SK-N-SH treated with all-trans-retinoic acid at 6 μM for 48 hours (cell line): ENCODE measurements around the gene SMC6.

ENCODE experiments used
- ATAC-seq: fragments of 200-7000 bp; cut with Tn5 transposase; 3 replicates; pipeline ENCODE4 v1.9.1; 2020; ENCODE audit warnings: mild to moderate bottlenecking, moderate library complexity
- ARNTL ChIP-seq: fragments of 450-650 bp; formaldehyde crosslinking; IDR thresholded peaks from 2 replicates; pipeline ENCODE4 v1.5.0; 2020; ENCODE audit warnings: low read depth, mild to moderate bottlenecking, moderate library complexity, borderline replicate concordance
- BACH2 ChIP-seq: fragments of 250-450 bp; sonication (Bioruptor Pico); IDR thresholded peaks from 2 replicates; pipeline ENCODE4 v1.9.0; 2021; ENCODE audit warnings: mild to moderate bottlenecking, borderline replicate concordance
- CREB5 ChIP-seq: fragments of 250-450 bp; sonication (Bioruptor Pico); IDR thresholded peaks from 2 replicates; pipeline ENCODE4 v1.5.1; 2020; ENCODE audit warnings: low read depth, mild to moderate bottlenecking, moderate library complexity
- CSDC2 ChIP-seq: fragments of 250-450 bp; sonication (Bioruptor Pico); IDR thresholded peaks from 2 replicates; pipeline ENCODE4 v1.5.0; 2020; ENCODE audit warnings: mild to moderate bottlenecking, moderate library complexity
- ESRRG ChIP-seq: fragments of 250-450 bp; sonication (Bioruptor Pico); IDR thresholded peaks from 2 replicates; pipeline ENCODE4 v1.6.1; 2021; ENCODE audit warnings: mild to moderate bottlenecking
- ISL1 ChIP-seq: fragments of 250-450 bp; sonication (Bioruptor Pico); IDR thresholded peaks from 2 replicates; pipeline ENCODE4 v2.1.2; 2022; ENCODE audit warnings: mild to moderate bottlenecking, moderate library complexity
- OSR1 ChIP-seq: fragments of 250-450 bp; sonication (Bioruptor Pico); IDR thresholded peaks from 2 replicates; pipeline ENCODE4 v1.8.0; 2022; ENCODE audit warnings: moderate library complexity, mild to moderate bottlenecking, inconsistent platforms
- PATZ1 ChIP-seq: fragments of 250-450 bp; sonication (Bioruptor Pico); IDR thresholded peaks from 2 replicates; pipeline ENCODE4 v1.8.0; 2020; ENCODE audit warnings: mild to moderate bottlenecking, moderate library complexity, borderline replicate concordance
- POU6F1 ChIP-seq: fragments of 250-450 bp; sonication (Bioruptor Pico); IDR thresholded peaks from 2 replicates; pipeline ENCODE4 v1.8.0; 2021; ENCODE audit warnings: low read depth, mild to moderate bottlenecking, moderate library complexity, borderline replicate concordance
- PPARA ChIP-seq: fragments of 250-450 bp; sonication (Bioruptor Pico); IDR thresholded peaks from 2 replicates; pipeline ENCODE4 v1.5.0; 2020; ENCODE audit warnings: mild to moderate bottlenecking, borderline replicate concordance
- RARB ChIP-seq: fragments of 250-450 bp; sonication (Bioruptor Pico); IDR thresholded peaks from 2 replicates; pipeline ENCODE4 v1.8.0; 2021; ENCODE audit warnings: mild to moderate bottlenecking, moderate library complexity
- SNAI2 ChIP-seq: fragments of 250-450 bp; sonication (Bioruptor Pico); IDR thresholded peaks from 2 replicates; pipeline ENCODE4 v1.5.0; 2020; ENCODE audit warnings: mild to moderate bottlenecking, moderate library complexity
- TCF4 ChIP-seq: fragments of 250-450 bp; sonication (Bioruptor Pico); IDR thresholded peaks from 2 replicates; pipeline ENCODE4 v1.8.0; 2021; ENCODE audit warnings: mild to moderate bottlenecking, moderate library complexity, borderline replicate concordance
- TOX ChIP-seq: fragments of 250-450 bp; sonication (Bioruptor Pico); IDR thresholded peaks from 2 replicates; pipeline ENCODE4 v1.8.0; 2021; ENCODE audit warnings: mild to moderate bottlenecking, moderate library complexity, borderline replicate concordance
- TSHZ2 ChIP-seq: fragments of 250-450 bp; sonication (Bioruptor Pico); IDR thresholded peaks from 2 replicates; pipeline ENCODE4 v1.5.0; 2020; ENCODE audit warnings: mild to moderate bottlenecking, moderate library complexity
- ZC3H10 ChIP-seq: fragments of 250-450 bp; sonication (Bioruptor Pico); IDR thresholded peaks from 2 replicates; pipeline ENCODE4 v1.5.1; 2021; ENCODE audit warnings: mild to moderate bottlenecking, moderate library complexity
- ZFP3 ChIP-seq: fragments of 250-450 bp; sonication (Bioruptor Pico); IDR thresholded peaks from 2 replicates; pipeline ENCODE4 v1.5.0; 2020; ENCODE audit warnings: mild to moderate bottlenecking, moderate library complexity
- ZFP30 ChIP-seq: fragments of 450-650 bp; formaldehyde crosslinking; IDR thresholded peaks from 2 replicates; pipeline ENCODE4 v1.5.0; 2022; ENCODE audit warnings: mild to moderate bottlenecking, moderate library complexity
- ZNF565 ChIP-seq: fragments of 450-650 bp; formaldehyde crosslinking; conservative IDR thresholded peaks from 2 replicates; pipeline ENCODE4 v1.5.0; 2020; ENCODE audit warnings: low read depth, mild to moderate bottlenecking, moderate library complexity
- ZNF70 ChIP-seq: fragments of 450-650 bp; formaldehyde crosslinking; IDR thresholded peaks from 2 replicates; pipeline ENCODE4 v1.5.0; 2020; ENCODE audit warnings: mild to moderate bottlenecking, moderate library complexity
- ZNF8 ChIP-seq: fragments of 450-650 bp; formaldehyde crosslinking; IDR thresholded peaks from 2 replicates; pipeline ENCODE4 v1.5.0; 2020; ENCODE audit warnings: mild to moderate bottlenecking, moderate library complexity

SMC6 gene

GRCh38 chr2:17795309-17795708, 41.7 kb upstream of the SMC6 start:
- ATAC-seq = no peak
- TF ChIP-seq CSDC2 (CRISPR knock-in tag) (no peak), ZNF70 (CRISPR knock-in tag) (no peak)

GRCh38 chr2:17793803-17794354, 40.3 kb upstream of the SMC6 start:
- no peak for ATAC-seq
- TF ChIP-seq RARB = no peak
- no peak for TF ChIP-seq ZNF8 (CRISPR knock-in tag)
- TF ChIP-seq ZFP3 (CRISPR knock-in tag) = no peak
- TF ChIP-seq ARNTL (CRISPR knock-in tag) = no peak
- no peak for TF ChIP-seq TCF4 (CRISPR knock-in tag)
- TF ChIP-seq ZFP30 (CRISPR knock-in tag) = no peak
- no peak for TF ChIP-seq SNAI2 (CRISPR knock-in tag)
- TF ChIP-seq PATZ1 = no peak
- TF ChIP-seq ZNF70 (CRISPR knock-in tag) = no peak
- TF ChIP-seq ZC3H10 = no peak

GRCh38 chr2:17793296-17793695, 39.7 kb upstream of the SMC6 start:
- no peak for ATAC-seq
- TF ChIP-seq ZNF8 (CRISPR knock-in tag) = no peak
- no peak for TF ChIP-seq ISL1 (CRISPR knock-in tag)
- no peak for TF ChIP-seq BACH2
- TF ChIP-seq, all 23 proteins: peak for 0

GRCh38 chr2:17792515-17792914, 38.9 kb upstream of the SMC6 start:
- ATAC-seq = no peak
- no peak for TF ChIP-seq ZC3H10
- TF ChIP-seq ZNF8 (CRISPR knock-in tag) = no peak
- TF ChIP-seq SNAI2 (CRISPR knock-in tag) = no peak
- no peak for TF ChIP-seq BACH2
- no peak for TF ChIP-seq CSDC2 (CRISPR knock-in tag)
- no peak for TF ChIP-seq TSHZ2
- no peak for TF ChIP-seq ZFP30 (CRISPR knock-in tag)
- TF ChIP-seq ESRRG = no peak
- no peak for TF ChIP-seq ZNF565
- no peak for TF ChIP-seq POU6F1 (CRISPR knock-in tag)
- TF ChIP-seq ARNTL (CRISPR knock-in tag) = no peak
- no peak for TF ChIP-seq CREB5
- TF ChIP-seq ZFP3 (CRISPR knock-in tag) = no peak
- no peak for TF ChIP-seq TOX (CRISPR knock-in tag)
- no peak for TF ChIP-seq PPARA (CRISPR knock-in tag)
- no peak for TF ChIP-seq ZNF70 (CRISPR knock-in tag)

GRCh38 chr2:17791817-17792130, 38.2 kb upstream of the SMC6 start:
- ATAC-seq = no peak
- no peak for TF ChIP-seq ZFP3 (CRISPR knock-in tag)
- TF ChIP-seq ESRRG = no peak
- no peak for TF ChIP-seq POU6F1 (CRISPR knock-in tag)
- TF ChIP-seq TCF4 (CRISPR knock-in tag) = no peak
- no peak for TF ChIP-seq PATZ1
- no peak for TF ChIP-seq OSR1 (CRISPR knock-in tag)
- TF ChIP-seq BACH2 = no peak
- TF ChIP-seq ZNF8 (CRISPR knock-in tag) = no peak
- no peak for TF ChIP-seq ZFP30 (CRISPR knock-in tag)
- TF ChIP-seq ZC3H10 = no peak
- TF ChIP-seq ISL1 (CRISPR knock-in tag) = no peak
- TF ChIP-seq TOX (CRISPR knock-in tag) = no peak
- TF ChIP-seq ARNTL (CRISPR knock-in tag) = no peak
